MCF 10A (cell line): ENCODE data around the gene RHOXF2B. TPM values are rescaled to one million over a fixed set of nuclear protein-coding genes. Genes with fewer than 3 reads are reported as not detected.
"Not testable (repeated sequence)": the region's sequence is repeated elsewhere in the genome, so short reads cannot be mapped to it uniquely, and the experiment has no call there.

ENCODE experiments used
- BruUV-seq: library from RNA; stranded (reverse); fragments of 400-500 nt; replicated peaks from 2 replicates; lab custom pipeline; 2021; lab: Mats Ljungman, UMichigan
- CTCF ChIA-PET: fragments of 300-600 bp; sonication (Branson Sonifier 250); formaldehyde crosslinking; extraction: SDS; loops from one replicate; lab custom pipeline; 2021; ENCODE audit warnings: antibody characterized with exemption, inconsistent platforms; lab: Yijun Ruan, JAX
- POLR2A ChIA-PET: fragments of 300-600, 350-650 bp; sonication (Branson Sonifier 250); formaldehyde crosslinking; extraction: SDS; loops from one replicate; lab custom pipeline; 2020; ENCODE audit warnings: antibody characterized with exemption, inconsistent platforms; lab: Yijun Ruan, JAX
- DNase-seq: peaks from one replicate; pipeline ENCODE4 v3.0.0-alpha.2; 2018; ENCODE audit not compliant: unreplicated experiment
- H3K27ac Mint-ChIP-seq: one replicate; pipeline ENCODE4 v1.8.0; 2022; ENCODE audit warnings: mild to moderate bottlenecking, low read depth, mixed read lengths; ENCODE audit not compliant: unreplicated experiment
- H3K27me3 Mint-ChIP-seq: one replicate; pipeline ENCODE4 v1.8.0; 2022; ENCODE audit warnings: mixed read lengths; ENCODE audit not compliant: insufficient read depth, unreplicated experiment
- H3K36me3 Mint-ChIP-seq: one replicate; pipeline ENCODE4 v1.8.0; 2022; ENCODE audit warnings: mild to moderate bottlenecking, moderate library complexity, mixed read lengths; ENCODE audit not compliant: insufficient read depth, unreplicated experiment
- H3K4me1 Mint-ChIP-seq: one replicate; pipeline ENCODE4 v1.8.0; 2022; ENCODE audit warnings: mixed read lengths; ENCODE audit not compliant: insufficient read depth, unreplicated experiment
- H3K4me3 Mint-ChIP-seq: one replicate; pipeline ENCODE4 v1.8.0; 2022; ENCODE audit warnings: mild to moderate bottlenecking, moderate library complexity, mixed read lengths; ENCODE audit not compliant: unreplicated experiment
- H3K9me3 Mint-ChIP-seq: one replicate; pipeline ENCODE4 v1.8.0; 2022; ENCODE audit warnings: mixed read lengths; ENCODE audit not compliant: unreplicated experiment
- CTCF ChIP-seq: fragments of 200-600 bp; IDR thresholded peaks from one replicate; pipeline ENCODE4 v1.8.0; 2022; ENCODE audit warnings: antibody characterized with exemption, mild to moderate bottlenecking; ENCODE audit not compliant: unreplicated experiment
- intact Hi-C: fragments of 100-400 bp; cut with micrococcal nuclease; formaldehyde crosslinking; loops from 2 replicates; pipeline ENCODE4 v1.14.1; 2022
- total RNA-seq: library from RNA; stranded (reverse); gene quantifications from 2 replicates; pipeline ENCODE4 v1.2.3, GENCODE V29; 2022

Gene RHOXF2B
- total RNA-seq, 1 experiment from 2014 or later: not detected

- CTCF ChIA-PET: interaction anchor here (0.7 to 1.2 kb wide), 2 partner anchors 61 to 132 kb away, joined by 3 to 4 read pairs; no protein-coding TSS in a partner anchor
- DNase-seq: no peak
- H3K4me1 Mint-ChIP-seq: peaks cover 8% of the 10 kb centered on the region
- TF ChIP-seq CTCF: no peak
- H3K4me3 Mint-ChIP-seq: peak overlapping the region; percentile 16
- no TSS peak for BruUV-seq
- H3K9me3 Mint-ChIP-seq: no peaks in the 10 kb centered on the region
- no peaks in the 10 kb centered on the region for H3K36me3 Mint-ChIP-seq
- no peak overlapping the region for H3K27ac Mint-ChIP-seq
- intact Hi-C loops: no loop called here
- H3K27me3 Mint-ChIP-seq: peaks cover 45% of the 10 kb centered on the region
- POLR2A ChIA-PET: no interaction called here
These were observed 10.0 kb upstream of the RHOXF2B start for GRCh38 chrX:120087289-120088017.

- H3K36me3 Mint-ChIP-seq, H3K4me1 Mint-ChIP-seq, CTCF ChIA-PET, DNase-seq, H3K4me3 Mint-ChIP-seq, BruUV-seq, intact Hi-C loops, H3K27ac Mint-ChIP-seq, POLR2A ChIA-PET, H3K9me3 Mint-ChIP-seq: not testable (repeated sequence)
- H3K27me3 Mint-ChIP-seq: peaks cover 37% of the 10 kb centered on the region
These were observed 8.2 kb upstream of the RHOXF2B start for GRCh38 chrX:120085553-120086185.

- H3K9me3 Mint-ChIP-seq, H3K4me1 Mint-ChIP-seq, H3K36me3 Mint-ChIP-seq, CTCF ChIA-PET, H3K4me3 Mint-ChIP-seq, H3K27me3 Mint-ChIP-seq, intact Hi-C loops, DNase-seq, POLR2A ChIA-PET, H3K27ac Mint-ChIP-seq, BruUV-seq: not testable (repeated sequence)
These were observed 11.3 kb downstream of the RHOXF2B start for GRCh38 chrX:120066169-120066568.

- H3K9me3 Mint-ChIP-seq, H3K27me3 Mint-ChIP-seq, DNase-seq, BruUV-seq, CTCF ChIA-PET, intact Hi-C loops, H3K4me3 Mint-ChIP-seq, H3K27ac Mint-ChIP-seq, POLR2A ChIA-PET, H3K36me3 Mint-ChIP-seq, H3K4me1 Mint-ChIP-seq: not testable (repeated sequence)
These were observed 34.8 kb downstream of the RHOXF2B start for GRCh38 chrX:120042712-120043111.

- H3K27ac Mint-ChIP-seq, CTCF ChIA-PET, intact Hi-C loops, H3K4me3 Mint-ChIP-seq, H3K4me1 Mint-ChIP-seq, H3K9me3 Mint-ChIP-seq, H3K36me3 Mint-ChIP-seq, H3K27me3 Mint-ChIP-seq, BruUV-seq, DNase-seq, POLR2A ChIA-PET: not testable (repeated sequence)
These were observed 35.2 kb downstream of the RHOXF2B start for GRCh38 chrX:120042247-120042646.

GRCh38 chrX:120040176-120040575 is 37.3 kb downstream of the RHOXF2B start:
- H3K36me3 Mint-ChIP-seq, BruUV-seq, CTCF ChIA-PET, DNase-seq, H3K4me1 Mint-ChIP-seq, H3K27ac Mint-ChIP-seq, H3K4me3 Mint-ChIP-seq, intact Hi-C loops, H3K9me3 Mint-ChIP-seq, POLR2A ChIA-PET, H3K27me3 Mint-ChIP-seq: not testable (repeated sequence)

- H3K4me3 Mint-ChIP-seq, DNase-seq, H3K4me1 Mint-ChIP-seq, BruUV-seq, H3K27ac Mint-ChIP-seq, intact Hi-C loops, POLR2A ChIA-PET, H3K27me3 Mint-ChIP-seq, H3K9me3 Mint-ChIP-seq, H3K36me3 Mint-ChIP-seq, CTCF ChIA-PET: not testable (repeated sequence)
These were observed 38.3 kb downstream of the RHOXF2B start for GRCh38 chrX:120039087-120039733.
